ENCODE results near the gene SLC18B1. TPM values are rescaled to one million over a fixed set of nuclear protein-coding genes. Genes with fewer than 3 reads are reported as not detected.

The SLC18B1 gene
- 1 to 10 TPM; 3.4 to 6.6 TPM for total RNA-seq

DNA sequence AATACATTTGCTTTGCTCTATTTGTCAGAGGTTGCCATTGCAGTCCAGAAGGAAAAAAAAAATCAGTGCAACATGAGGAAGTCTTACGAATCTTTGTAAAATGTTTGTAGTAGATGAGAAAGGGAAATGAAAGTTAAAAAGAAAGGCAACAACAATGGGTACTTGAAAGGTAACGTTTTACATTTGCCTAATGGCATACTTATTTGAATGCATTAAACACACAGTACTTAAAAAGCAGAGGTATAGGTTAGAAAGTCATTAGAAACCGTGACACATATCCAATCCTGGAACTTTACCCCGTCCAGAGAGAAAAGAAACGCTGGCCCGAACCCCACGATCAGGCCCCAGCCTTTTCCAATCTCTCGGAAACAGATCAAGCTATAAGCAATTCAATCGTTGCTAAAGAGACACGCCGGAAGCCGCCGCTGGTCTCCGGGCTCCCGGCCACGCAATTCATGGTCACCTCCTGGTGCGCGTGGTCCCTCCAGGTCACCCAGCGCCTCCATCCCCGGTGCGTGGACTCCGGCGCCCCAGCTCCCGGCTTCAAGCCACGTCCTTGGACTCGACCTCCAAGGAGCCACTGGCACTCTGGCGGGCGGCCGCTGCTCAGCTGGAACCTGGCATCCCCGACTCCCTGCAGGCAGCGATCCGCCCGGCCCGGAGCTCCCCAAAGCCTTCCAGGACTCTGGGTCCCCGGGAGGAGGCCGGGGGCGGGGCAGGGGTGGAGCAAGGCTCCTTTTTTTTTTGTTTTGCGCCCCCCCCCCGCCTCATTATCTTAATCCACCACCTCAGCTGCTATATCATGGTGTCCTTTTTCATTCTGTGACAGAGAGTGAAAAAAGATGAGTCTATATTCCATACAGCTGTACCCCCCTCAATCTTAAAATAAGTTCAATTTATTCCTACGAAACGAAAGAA lies at the start of gene SLC18B1:
Gene SLC18B1 (minus strand): TSS at position 687 of the 918 bp plus-strand sequence. CDS start 181 bp downstream, at position 506.
- intact Hi-C loops (cut with DNase I, micrococcal nuclease): loop anchor here (1.0 to 5.0 kb wide), 4 partner anchors 16 to 1154 kb away; partner anchors contain the start of genes RPS12 (in 1 of the 2), STX7 (in 1 of the 2) and TBPL1 (in 1 of the 2)
- Mint-ChIP-seq H3K4me1 (peaks cover 26% of the 10 kb centered on the region), H3K27me3 (no peaks in the 10 kb centered on the region), H3K27ac (no peak within 1 kb of the TSS), H3K4me3 (no peak within 1 kb of the TSS), H3K36me3 (ENCODE audit: low read depth) (peaks cover 9% of the 10 kb centered on the region), H3K9me3 (ENCODE audit: low read depth) (peaks cover 2% of the 10 kb centered on the region)
- DNase-seq (peak; percentile 73), ATAC-seq (peak; percentile 70)
- ChIA-PET POLR2A (interaction anchor here (0.7 to 2.0 kb wide), 6 partner anchors 12 to 285 kb away, joined by 3 to 15 read pairs (median 3); partner anchors contain the start of genes RPS12 and STX7), CTCF (interaction anchor here (0.7 to 3.8 kb wide), 19 partner anchors 9 to 1758 kb away, joined by 3 to 50 read pairs (median 4); partner anchors contain the start of genes MED23, STX7 and TAAR9)

DNA sequence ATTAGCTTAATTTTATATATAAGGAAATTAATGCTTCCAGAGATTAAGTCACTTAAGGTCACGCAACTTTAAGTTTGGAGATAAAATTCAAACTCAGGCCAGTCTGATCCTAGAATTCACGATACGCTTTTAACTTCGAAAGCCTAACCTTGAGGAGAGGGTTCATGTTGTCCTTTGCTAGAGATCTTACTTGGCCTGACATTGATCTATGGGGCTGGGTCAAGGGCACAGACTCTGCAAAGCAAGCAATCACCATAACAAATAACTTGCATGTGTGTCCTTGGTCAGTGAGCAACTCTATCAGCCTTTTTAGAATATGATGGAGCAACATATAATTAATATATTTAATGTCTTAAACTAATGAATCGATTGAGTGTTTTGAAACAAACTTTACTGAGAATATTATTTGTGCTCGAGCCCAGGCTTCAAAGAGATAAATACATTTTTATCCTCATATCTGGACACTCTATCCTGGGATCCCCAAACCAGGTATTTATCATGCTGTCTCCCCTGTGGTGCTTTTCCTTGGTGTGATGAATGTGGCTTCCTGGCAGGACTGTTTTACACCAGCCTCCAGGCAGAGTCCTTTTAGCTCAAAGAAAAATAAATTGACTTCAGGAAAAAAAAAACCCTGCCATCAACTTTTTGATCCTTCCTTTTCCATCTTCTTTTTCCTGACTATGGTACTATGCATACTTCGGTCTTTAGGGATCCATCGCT lies 45.0 kb upstream of the SLC18B1 start:
- Mint-ChIP-seq H3K27ac (no peak overlapping the region), H3K4me1 (no peaks in the 10 kb centered on the region), H3K4me3 (no peak overlapping the region), H3K9me3 (ENCODE audit: low read depth) (no peaks in the 10 kb centered on the region), H3K36me3 (ENCODE audit: low read depth) (no peaks in the 10 kb centered on the region), H3K27me3 (peaks cover 5% of the 10 kb centered on the region)
- no peak for ATAC-seq
- intact Hi-C loops (cut with DNase I, micrococcal nuclease): no loop called here
- POLR2A ChIA-PET: no interaction called here
- DNase-seq: no peak
- CTCF ChIA-PET: interaction anchor here (0.6 to 1.2 kb wide), 3 partner anchors 13 to 681 kb away, joined by 3 read pairs; no protein-coding TSS in a partner anchor

DNA sequence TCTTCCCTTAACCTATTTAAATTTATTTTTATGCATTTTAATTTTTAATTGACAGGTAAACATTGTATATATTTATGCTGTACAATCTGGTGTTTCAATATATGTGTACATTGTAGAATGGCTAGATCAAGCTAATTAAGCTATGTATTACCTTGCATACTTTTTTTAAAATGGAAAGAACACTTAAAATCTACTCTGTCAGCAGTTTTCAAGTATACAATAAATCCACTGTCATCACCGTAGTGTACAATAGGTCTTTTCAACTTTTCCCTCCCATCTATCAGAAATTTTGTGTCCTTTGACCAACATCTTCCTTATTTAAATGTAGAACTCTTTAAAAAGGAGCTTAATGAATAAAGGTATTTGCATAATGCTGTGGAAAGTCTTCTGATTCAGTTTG lies 43.5 kb upstream of the SLC18B1 start:
- intact Hi-C loops (cut with DNase I, micrococcal nuclease): no loop called here
- CTCF ChIA-PET: interaction anchor here (0.5 kb wide), 1 partner anchor 381 kb away, joined by 3 read pairs; no protein-coding TSS in a partner anchor
- no peaks in the 10 kb centered on the region for H3K36me3 Mint-ChIP-seq (ENCODE audit: low read depth)
- DNase-seq: no peak
- no peaks in the 10 kb centered on the region for H3K9me3 Mint-ChIP-seq (ENCODE audit: low read depth)
- no peak overlapping the region for H3K27ac Mint-ChIP-seq
- no peak overlapping the region for H3K4me3 Mint-ChIP-seq
- POLR2A ChIA-PET: no interaction called here
- H3K4me1 Mint-ChIP-seq: no peaks in the 10 kb centered on the region
- ATAC-seq: no peak
- H3K27me3 Mint-ChIP-seq: peaks cover 2% of the 10 kb centered on the region

GRCh38 chr6:132832891-132833290 lies 34.5 kb upstream of the SLC18B1 start:
- DNase-seq: no peak
- intact Hi-C loops (cut with DNase I, micrococcal nuclease): loop anchor here in 1 of 2 experiments (5.0 kb wide), 1 partner anchor 124 kb away; no protein-coding TSS in a partner anchor
- POLR2A ChIA-PET: no interaction called here
- Mint-ChIP-seq H3K4me3 (no peak overlapping the region), H3K36me3 (ENCODE audit: low read depth) (no peaks in the 10 kb centered on the region), H3K4me1 (no peaks in the 10 kb centered on the region), H3K27ac (no peak overlapping the region), H3K9me3 (ENCODE audit: low read depth) (no peaks in the 10 kb centered on the region), H3K27me3 (peaks cover 2% of the 10 kb centered on the region)
- CTCF ChIA-PET: no interaction called here
- ATAC-seq: no peak

- DNase-seq: peak; percentile 8
- intact Hi-C loops (cut with DNase I, micrococcal nuclease): loop anchor here (1.0 to 5.0 kb wide), 4 partner anchors 127 to 722 kb away; no protein-coding TSS in a partner anchor
- no peaks in the 10 kb centered on the region for H3K4me1 Mint-ChIP-seq
- H3K9me3 Mint-ChIP-seq (ENCODE audit: low read depth): no peaks in the 10 kb centered on the region
- peaks cover 2% of the 10 kb centered on the region for H3K27me3 Mint-ChIP-seq
- no peak overlapping the region for H3K27ac Mint-ChIP-seq
- no peak for ATAC-seq
- ChIA-PET CTCF (interaction anchor here (1.0 to 1.3 kb wide), 7 partner anchors 13 to 1267 kb away, joined by 3 to 4 read pairs (median 3); no protein-coding TSS in a partner anchor), POLR2A (no interaction called here)
- no peak overlapping the region for H3K4me3 Mint-ChIP-seq
- H3K36me3 Mint-ChIP-seq (ENCODE audit: low read depth): no peaks in the 10 kb centered on the region
Measured at GRCh38 chr6:132830334-132830751, 31.9 kb upstream of the SLC18B1 start.

- Mint-ChIP-seq H3K4me3 (no peak overlapping the region), H3K9me3 (ENCODE audit: low read depth) (no peaks in the 10 kb centered on the region), H3K36me3 (ENCODE audit: low read depth) (peaks cover 36% of the 10 kb centered on the region), H3K27me3 (no peaks in the 10 kb centered on the region), H3K27ac (peak overlapping the region; percentile 61), H3K4me1 (peaks cover 48% of the 10 kb centered on the region)
- intact Hi-C loops (cut with DNase I, micrococcal nuclease): loop anchor here (1.0 to 5.0 kb wide), 4 partner anchors 25 to 691 kb away; no protein-coding TSS in a partner anchor
- CTCF ChIA-PET: no interaction called here
- DNase-seq: no peak
- POLR2A ChIA-PET: no interaction called here
- peak; percentile 10 for ATAC-seq
Measured at GRCh38 chr6:132820629-132821381, 22.4 kb upstream of the SLC18B1 start.

- no peak for DNase-seq
- peak overlapping the region; percentile 23 for H3K4me3 Mint-ChIP-seq
- peaks cover 48% of the 10 kb centered on the region for H3K36me3 Mint-ChIP-seq (ENCODE audit: low read depth)
- H3K27ac Mint-ChIP-seq: peak overlapping the region; percentile 88
- CTCF ChIA-PET: interaction anchor here (0.9 to 1.7 kb wide), 3 partner anchors 8 to 149 kb away, joined by 3 to 4 read pairs (median 4); no protein-coding TSS in a partner anchor
- POLR2A ChIA-PET: interaction anchor here (0.6 to 1.0 kb wide), 3 partner anchors 47 to 110 kb away, joined by 3 read pairs; no protein-coding TSS in a partner anchor
- ATAC-seq: peak; percentile 46
- H3K27me3 Mint-ChIP-seq: no peaks in the 10 kb centered on the region
- intact Hi-C loops (cut with DNase I, micrococcal nuclease): loop anchor here (1.0 to 10.0 kb wide), 6 partner anchors 23 to 1355 kb away; partner anchors contain the start of gene TBPL1 (in 1 of the 2)
- H3K4me1 Mint-ChIP-seq: peaks cover 48% of the 10 kb centered on the region
- H3K9me3 Mint-ChIP-seq (ENCODE audit: low read depth): no peaks in the 10 kb centered on the region
Measured at GRCh38 chr6:132819405-132820161, 21.1 kb upstream of the SLC18B1 start.

- no peak for DNase-seq
- no peaks in the 10 kb centered on the region for H3K9me3 Mint-ChIP-seq (ENCODE audit: low read depth)
- intact Hi-C loops (cut with DNase I, micrococcal nuclease): loop anchor here (10.0 kb wide), 2 partner anchors 1136 to 1356 kb away; partner anchors contain the start of gene TBPL1 (in 1 of the 2)
- H3K4me3 Mint-ChIP-seq: peak overlapping the region; percentile 89
- POLR2A ChIA-PET: interaction anchor here (0.8 to 1.0 kb wide), 4 partner anchors 20 to 76 kb away, joined by 3 to 4 read pairs (median 3); partner anchors contain the start of gene SLC18B1
- H3K4me1 Mint-ChIP-seq: peaks cover 44% of the 10 kb centered on the region
- H3K27ac Mint-ChIP-seq: peak overlapping the region; percentile 88
- no peaks in the 10 kb centered on the region for H3K27me3 Mint-ChIP-seq
- ATAC-seq: no peak
- CTCF ChIA-PET: interaction anchor here (0.9 to 1.7 kb wide), 5 partner anchors 9 to 148 kb away, joined by 3 to 5 read pairs (median 3); no protein-coding TSS in a partner anchor
- H3K36me3 Mint-ChIP-seq (ENCODE audit: low read depth): peaks cover 53% of the 10 kb centered on the region
Measured at GRCh38 chr6:132818404-132819359, 20.2 kb upstream of the SLC18B1 start.
